GM19035 (cell line): Measurements from ENCODE around the gene SCAI.
A peak's percentile ranks its signal among the peaks of the same experiment; 100 is the strongest.
"Not testable (repeated sequence)": the region's sequence is repeated elsewhere in the genome, so short reads cannot be mapped to it uniquely, and the experiment has no call there.

Experiments
- ATAC-seq: cut with Tn5 transposase; IDR thresholded peaks from one replicate; pipeline ENCODE4 v1.9.1; 2021; ENCODE audit not compliant: unreplicated experiment

SCAI gene

DNA sequence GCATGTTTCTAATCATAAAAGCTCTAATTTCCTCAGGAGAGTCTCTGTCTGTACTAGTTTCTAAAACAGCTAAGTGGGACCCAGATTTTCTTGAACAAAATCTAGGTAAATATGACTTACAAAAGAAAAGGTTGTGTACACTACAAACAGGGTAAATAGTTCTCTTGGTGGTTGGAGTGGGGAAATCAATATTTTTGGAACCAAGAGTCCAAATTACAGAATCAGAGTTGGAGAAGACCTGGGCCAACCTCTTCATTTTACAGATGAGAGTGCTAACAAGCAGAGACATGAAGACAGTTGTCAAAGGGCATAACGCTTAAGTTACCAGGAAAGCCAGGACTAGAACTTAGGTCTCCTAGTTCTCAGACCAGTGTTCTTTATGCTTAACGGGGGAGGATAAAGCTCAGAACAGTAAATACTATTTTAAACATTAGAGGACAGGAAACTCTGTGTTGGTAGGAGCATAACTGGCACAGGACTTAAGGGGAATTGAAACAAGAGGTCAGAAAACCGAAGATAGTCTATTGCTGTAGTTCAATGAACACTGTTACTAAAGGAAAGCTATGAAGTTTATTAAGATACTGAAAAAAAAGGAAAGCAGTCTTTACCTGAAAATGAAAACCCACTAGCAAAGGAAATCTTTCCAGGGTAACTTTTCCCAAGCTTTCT lies 193.1 kb downstream of the SCAI start:
- no peak for ATAC-seq

DNA sequence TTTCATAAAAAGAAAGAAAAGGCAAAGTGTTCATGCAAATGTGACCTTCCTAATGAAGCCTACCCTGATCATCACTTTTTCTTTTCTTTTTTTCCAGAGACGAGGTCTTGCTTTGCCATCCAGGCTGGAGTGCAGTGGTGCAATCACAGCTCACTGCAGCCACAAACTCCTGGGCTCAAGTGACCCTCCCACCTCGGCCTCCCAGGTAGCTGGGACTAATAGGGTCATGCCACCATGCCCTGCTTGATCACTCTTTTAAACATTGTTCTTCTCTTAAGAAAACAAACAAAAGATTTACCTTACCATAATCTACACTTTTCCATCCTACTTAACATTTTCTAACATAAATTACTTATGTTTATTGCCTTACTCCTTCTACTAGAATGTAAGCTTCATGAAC lies 193.9 kb downstream of the SCAI start:
- no peak for ATAC-seq

- ATAC-seq, result no peak
These were observed 195.5 kb downstream of the SCAI start for GRCh38 chr9:124947727-124948391.

DNA sequence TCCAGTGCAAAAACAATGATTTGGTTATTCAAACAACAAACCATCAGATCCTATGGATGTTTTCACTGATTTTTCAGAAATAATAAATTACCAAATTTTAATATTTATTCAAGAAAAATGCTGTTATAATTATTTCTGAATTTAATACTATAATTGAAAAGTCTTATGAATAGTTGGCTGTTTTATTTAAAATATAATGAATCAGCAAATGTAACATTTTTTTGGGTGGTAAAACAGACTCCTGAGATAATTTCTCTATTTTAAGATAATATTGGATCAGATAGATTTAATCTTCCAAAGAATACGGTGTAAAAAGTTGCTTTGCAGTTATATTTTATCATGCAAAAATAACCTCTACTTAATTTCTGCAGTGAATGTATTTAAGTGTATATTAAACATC lies 197.2 kb downstream of the SCAI start:
- ATAC-seq, result no peak

DNA sequence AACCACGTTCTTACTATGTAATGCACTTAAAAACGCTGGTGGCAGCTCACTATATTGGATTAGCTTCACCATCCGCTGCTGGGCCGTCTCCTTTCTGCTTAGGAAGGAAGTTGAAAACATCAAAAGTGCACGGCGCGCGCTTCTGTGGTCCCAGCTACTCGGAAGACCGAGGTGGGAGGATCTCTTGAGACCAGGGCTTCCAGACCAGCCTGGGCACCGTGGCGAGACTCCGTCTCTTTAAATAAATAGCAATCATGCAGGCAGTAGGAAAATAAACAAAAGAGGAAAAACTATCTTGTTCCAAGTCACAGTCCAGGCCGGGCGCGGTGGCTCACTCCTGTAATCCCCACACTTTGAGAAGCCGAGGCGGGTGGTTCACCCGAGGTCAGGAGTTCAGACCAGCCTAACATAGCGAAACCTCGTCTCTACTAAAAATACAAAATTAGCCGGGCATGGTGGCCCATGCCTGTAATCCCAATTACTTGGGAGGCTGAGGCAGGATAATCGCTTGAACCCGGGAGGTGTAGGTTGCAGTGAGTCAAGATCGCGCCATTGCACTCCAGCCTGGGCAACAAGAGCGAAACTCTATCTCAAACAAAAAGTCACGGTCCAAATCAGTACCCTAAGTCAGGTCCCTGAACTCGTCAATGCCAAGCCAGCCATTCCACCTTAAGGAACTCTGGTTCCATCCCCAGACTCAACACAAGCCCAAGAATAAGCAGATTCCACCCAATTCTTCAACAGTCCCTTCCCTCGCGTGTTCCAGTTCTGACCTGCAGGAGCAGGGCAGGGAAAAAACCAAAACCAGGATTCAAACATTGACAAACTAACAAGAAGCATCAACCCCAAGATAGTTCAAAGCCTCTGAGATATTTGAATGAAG lies 201.4 kb downstream of the SCAI start:
- peak; percentile 21 for ATAC-seq

GRCh38 chr9:124940894-124941678 lies 202.2 kb downstream of the SCAI start, which contains the start of gene GOLGA1:
Gene GOLGA1 (minus strand): TSS chr9:124941083. CDS start chr9:124938711, 2,372 bp downstream.
- ATAC-seq, result peak; percentile 84

DNA sequence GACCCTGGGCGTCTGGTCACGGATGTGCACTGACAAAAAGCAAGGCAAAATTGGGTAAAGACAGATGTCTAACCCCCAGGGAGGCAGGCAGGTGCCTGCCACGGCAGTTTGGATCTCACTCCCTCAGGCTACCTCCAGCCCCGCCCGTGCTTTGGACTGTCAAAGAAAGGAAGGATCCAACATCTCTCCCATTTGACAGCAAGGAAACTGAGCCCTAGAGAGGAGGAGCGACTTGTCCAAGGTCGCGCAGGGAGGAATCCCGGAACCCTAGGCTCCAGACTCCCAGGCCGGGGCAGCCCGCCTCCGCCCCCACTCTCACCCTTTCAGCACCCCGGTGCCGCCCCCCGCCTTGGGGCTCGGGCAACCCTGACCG lies 202.8 kb downstream of the SCAI start:
- peak; percentile 48 for ATAC-seq

DNA sequence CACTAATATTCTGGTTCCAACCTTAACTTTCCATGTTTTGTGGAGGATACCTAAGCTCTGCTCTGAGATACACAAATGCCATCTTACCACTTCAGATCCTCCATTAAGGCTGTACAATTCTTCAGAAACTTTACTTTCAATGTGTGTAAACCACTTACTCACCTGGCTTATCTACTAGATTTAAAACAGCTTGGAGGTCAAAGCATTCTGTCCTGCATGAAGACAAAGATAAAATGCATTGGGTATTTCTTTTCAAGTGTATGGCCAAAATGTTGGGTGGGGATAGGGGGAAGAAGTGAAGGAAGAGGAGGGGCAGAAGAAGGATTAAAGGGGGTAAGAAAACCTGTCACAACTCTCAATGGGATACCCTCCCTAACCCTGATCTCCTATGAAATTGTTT lies 203.4 kb downstream of the SCAI start:
- ATAC-seq, result no peak

DNA sequence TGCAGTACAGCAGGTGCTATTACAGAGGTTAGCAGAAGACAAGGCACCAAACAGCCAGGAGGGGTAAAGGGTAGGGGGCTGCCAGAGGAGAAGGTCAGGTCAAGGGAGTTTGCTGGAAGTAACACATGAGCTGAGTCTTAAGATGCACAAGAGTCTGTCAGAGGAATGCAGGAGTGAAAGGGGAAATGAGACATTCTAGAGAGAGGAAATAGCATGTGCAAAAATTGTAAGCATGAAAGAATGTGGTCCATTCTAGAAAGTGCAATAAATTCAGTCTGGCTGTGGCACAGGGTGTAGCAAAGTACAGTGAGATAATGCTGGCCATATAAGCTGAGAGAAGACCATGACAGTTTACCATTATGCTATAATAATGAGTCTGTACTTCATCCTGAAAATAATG lies 209.0 kb downstream of the SCAI start:
- ATAC-seq, result no peak

- no peak for ATAC-seq
These were observed 211.0 kb downstream of the SCAI start for GRCh38 chr9:124932333-124932732.

DNA sequence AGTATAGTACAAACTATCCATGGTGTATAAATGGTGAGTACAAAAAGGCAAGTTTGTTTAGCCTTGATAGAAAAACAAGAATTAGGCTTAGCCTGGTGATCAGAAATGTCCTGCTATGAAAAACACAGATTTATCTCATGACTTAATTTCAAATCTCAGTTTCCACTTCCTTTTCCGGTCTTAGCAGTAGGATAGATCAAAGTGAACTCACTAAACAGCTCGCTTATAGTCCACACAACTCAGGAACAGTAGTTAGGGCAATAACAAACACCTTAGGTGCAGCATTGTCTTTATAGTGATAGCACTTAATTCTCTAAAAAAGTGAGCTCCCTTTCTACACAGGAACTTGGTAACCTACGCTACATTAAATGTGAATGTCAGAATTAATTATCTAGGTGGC lies 213.9 kb downstream of the SCAI start:
- no peak for ATAC-seq

- ATAC-seq, result no peak
These were observed 215.2 kb downstream of the SCAI start for GRCh38 chr9:124928116-124928515.

- ATAC-seq, result not testable (repeated sequence)
These were observed 222.9 kb downstream of the SCAI start for GRCh38 chr9:124920394-124920793.

GRCh38 chr9:124914753-124915405 lies 228.4 kb downstream of the SCAI start:
- ATAC-seq, result no peak

DNA sequence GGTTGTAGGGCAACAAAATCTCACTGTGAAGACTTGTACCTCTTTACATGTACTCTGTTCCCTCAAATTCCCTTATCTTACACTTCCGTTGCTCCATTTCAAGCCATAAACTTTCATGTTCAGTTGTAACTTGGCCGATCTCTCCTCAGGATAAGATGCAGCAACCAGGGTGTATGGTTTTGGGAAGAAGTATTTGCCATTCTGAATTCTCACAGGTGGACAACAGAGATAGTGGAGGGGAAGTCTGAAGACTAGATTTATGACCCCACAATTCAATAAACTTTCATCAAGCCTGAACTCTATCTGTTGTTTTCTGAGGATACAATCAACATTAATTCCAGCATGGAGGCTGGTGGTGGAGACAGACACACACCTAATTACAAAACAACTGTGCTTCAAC lies 229.9 kb downstream of the SCAI start:
- ATAC-seq, result no peak

GRCh38 chr9:124911766-124912165 lies 231.6 kb downstream of the SCAI start:
- no peak for ATAC-seq

DNA sequence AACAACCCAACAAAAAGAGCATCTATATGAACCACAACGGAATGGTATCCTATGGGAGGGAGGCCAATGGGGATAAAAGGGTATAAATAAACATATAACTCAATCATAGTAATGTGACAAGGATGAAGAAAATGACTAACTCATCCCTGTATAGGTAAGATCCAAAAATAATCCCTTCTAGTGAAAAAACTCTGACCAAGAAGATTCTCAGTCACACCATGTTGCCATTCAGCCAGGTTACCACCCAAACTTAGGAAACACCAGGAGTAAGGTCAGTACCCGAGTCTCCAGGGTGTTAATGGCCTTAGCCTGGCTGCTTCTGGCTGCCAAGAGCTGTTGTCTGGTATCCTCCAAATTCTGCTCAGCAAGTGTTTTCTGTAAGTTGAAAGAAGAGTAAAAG lies 235.2 kb downstream of the SCAI start:
- no peak for ATAC-seq

GRCh38 chr9:124906966-124907365 lies 236.4 kb downstream of the SCAI start:
- no peak for ATAC-seq

DNA sequence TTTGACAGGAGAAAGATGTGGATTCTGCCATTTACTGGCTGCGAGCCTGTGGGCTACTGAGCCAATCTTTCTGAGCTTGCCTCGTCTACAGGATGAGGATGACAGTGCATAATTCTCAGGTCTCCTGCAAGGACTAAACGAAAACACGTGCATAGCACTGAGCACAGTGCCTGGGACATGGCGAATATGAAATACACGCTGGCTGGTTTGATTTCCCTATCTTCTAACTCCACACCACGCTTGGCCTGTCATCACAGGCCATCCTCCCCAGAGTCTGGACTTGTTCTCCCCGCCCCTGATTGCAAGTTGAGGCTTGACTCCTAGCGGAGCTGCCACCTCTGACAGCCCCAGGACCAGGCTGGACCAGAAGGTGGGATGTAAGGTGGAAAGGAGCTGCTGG lies 243.5 kb downstream of the SCAI start:
- ATAC-seq, result no peak
